C4-2B (cell line): ENCODE data around the gene MBNL1.

Source experiments
- H3K27ac ChIP-seq: fragments of 450-650 bp; 2 replicates; pipeline ENCODE4 v1.5.1; 2017
- CTCF ChIP-seq: fragments of 450-650 bp; conservative IDR thresholded peaks from 2 replicates; pipeline ENCODE4 v1.5.1; 2017; ENCODE audit warnings: mild to moderate bottlenecking
- ZFX ChIP-seq: fragments of 450-650 bp; IDR thresholded peaks from 2 replicates; pipeline ENCODE4 v1.6.1; 2017

Gene MBNL1

GRCh38 chr3:152269056-152269830 lies 514 bp downstream of the MBNL1 start:
- TF ChIP-seq ZFX (peak; percentile 43; the same call in 1 of the 2 replicates), CTCF (no peak)
- peak overlapping the region; percentile 93 for H3K27ac ChIP-seq

- peak overlapping the region; percentile 93 for H3K27ac ChIP-seq
- TF ChIP-seq CTCF (no peak), ZFX (no peak)
These were observed 1.4 kb downstream of the MBNL1 start for GRCh38 chr3:152269831-152270734.

GRCh38 chr3:152270937-152271336 lies 2.2 kb downstream of the MBNL1 start:
- H3K27ac ChIP-seq, result no peak overlapping the region
- TF ChIP-seq ZFX (no peak), CTCF (no peak)

- H3K27ac ChIP-seq, result no peak overlapping the region
These were observed 2.9 kb downstream of the MBNL1 start for GRCh38 chr3:152271501-152272236.

GRCh38 chr3:152272771-152273242 lies 4.1 kb downstream of the MBNL1 start:
- TF ChIP-seq ZFX, result no peak
- no peak overlapping the region for H3K27ac ChIP-seq

More at GRCh38 chr3:152271501-152272236, 2.9 kb downstream of the MBNL1 start:
- TF ChIP-seq CTCF, result no peak
- TF ChIP-seq ZFX, result no peak

GRCh38 chr3:152276681-152277080 lies 8.0 kb downstream of the MBNL1 start:
- H3K27ac ChIP-seq, result no peak overlapping the region

More at GRCh38 chr3:152276681-152277080, 8.0 kb downstream of the MBNL1 start:
- no peak for TF ChIP-seq ZFX
- no peak for TF ChIP-seq CTCF
